Activated naive CD4-positive, alpha-beta T cell treated with anti-CD3 and anti-CD28 coated beads, Interleukin-2, amount 50 U/mL, for 24 hours (primary cell): ENCODE data around the gene ACER2.
"Not testable (repeated sequence)": the region's sequence is repeated elsewhere in the genome, so short reads cannot be mapped to it uniquely, and the experiment has no call there.

Source experiments
- H3K27ac Mint-ChIP-seq: one replicate; pipeline ENCODE4 v1.8.0; 2021; ENCODE audit warnings: mild to moderate bottlenecking, mixed read lengths
- H3K27me3 Mint-ChIP-seq: one replicate; pipeline ENCODE4 v1.8.0; 2021; ENCODE audit warnings: mixed read lengths
- H3K36me3 Mint-ChIP-seq: one replicate; pipeline ENCODE4 v1.8.0; 2021; ENCODE audit warnings: mixed read lengths
- H3K4me1 Mint-ChIP-seq: one replicate; pipeline ENCODE4 v1.8.0; 2021; ENCODE audit warnings: mixed read lengths
- H3K4me3 Mint-ChIP-seq: one replicate; pipeline ENCODE4 v1.8.0; 2021; ENCODE audit warnings: mild to moderate bottlenecking, mixed read lengths
- H3K9me3 Mint-ChIP-seq: one replicate; pipeline ENCODE4 v1.8.0; 2021; ENCODE audit warnings: mixed read lengths

Gene ACER2

DNA sequence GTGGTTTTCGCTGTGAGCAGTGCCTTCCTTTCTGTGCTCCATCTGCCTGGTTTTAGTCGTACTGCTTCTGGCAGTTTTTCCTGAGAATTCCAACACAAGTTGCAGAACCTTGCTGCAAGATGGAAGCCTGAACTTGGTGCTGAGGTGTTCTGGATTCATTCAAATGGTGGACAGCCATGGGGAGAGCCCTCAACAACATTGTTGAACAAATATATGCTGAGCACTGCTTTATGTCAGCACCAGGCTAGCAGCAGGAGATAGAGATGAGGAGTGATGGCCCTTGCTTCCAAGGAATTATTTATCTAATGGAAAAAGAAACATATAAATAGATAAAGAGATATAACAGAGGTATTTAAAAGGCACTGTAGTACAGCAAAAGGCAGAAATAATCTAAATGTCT is 21.5 kb upstream of the ACER2 start:
- Mint-ChIP-seq H3K27ac (no peak overlapping the region), H3K4me1 (no peaks in the 10 kb centered on the region), H3K36me3 (no peaks in the 10 kb centered on the region), H3K4me3 (no peak overlapping the region), H3K27me3 (no peaks in the 10 kb centered on the region), H3K9me3 (no peaks in the 10 kb centered on the region)

GRCh38 chr9:19389539-19389938 is 19.3 kb upstream of the ACER2 start:
- not testable (repeated sequence) for H3K36me3 Mint-ChIP-seq, H3K27me3 Mint-ChIP-seq, H3K4me1 Mint-ChIP-seq, H3K4me3 Mint-ChIP-seq, H3K9me3 Mint-ChIP-seq, H3K27ac Mint-ChIP-seq

DNA sequence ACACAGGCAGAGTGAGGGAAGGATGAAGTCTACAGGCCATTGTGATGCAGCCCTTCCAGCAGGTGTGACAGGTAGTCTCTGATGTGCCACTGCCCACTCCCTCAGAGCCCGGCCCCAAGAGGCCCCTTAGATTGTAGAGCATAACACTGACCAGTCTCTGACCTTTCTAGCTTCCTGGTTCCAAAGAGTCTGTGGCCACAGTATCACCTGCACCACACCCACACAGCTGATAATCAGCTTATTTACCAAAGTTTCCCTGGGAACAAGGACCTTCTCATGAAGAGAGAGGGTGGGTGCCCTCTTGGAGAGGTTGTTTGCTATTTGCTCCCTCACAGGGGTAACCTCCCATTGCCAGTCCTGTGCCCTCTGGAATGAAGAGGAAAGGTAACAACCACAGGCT is 11.0 kb upstream of the ACER2 start:
- Mint-ChIP-seq H3K9me3 (no peaks in the 10 kb centered on the region), H3K36me3 (no peaks in the 10 kb centered on the region), H3K27ac (no peak overlapping the region), H3K4me3 (no peak overlapping the region), H3K27me3 (no peaks in the 10 kb centered on the region), H3K4me1 (no peaks in the 10 kb centered on the region)

DNA sequence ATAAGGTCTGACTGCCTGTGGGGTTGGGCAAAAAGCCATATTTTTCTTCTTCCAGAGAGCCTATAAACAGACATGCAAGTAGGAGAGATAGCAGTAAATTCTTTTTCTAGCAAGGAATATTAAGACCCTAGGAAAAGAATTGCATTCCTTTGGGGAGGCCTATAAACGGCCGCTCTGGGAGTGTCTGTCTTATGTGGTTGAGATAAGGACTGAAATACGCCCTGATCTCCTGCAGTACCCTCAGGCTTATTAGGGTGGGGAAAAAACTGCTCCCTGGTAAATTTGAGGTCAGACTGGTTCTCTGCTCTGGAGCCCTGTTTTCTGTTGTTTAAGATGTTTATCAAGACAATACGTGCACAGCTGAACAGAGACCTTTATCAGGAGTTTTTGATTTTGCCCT is 5.6 kb upstream of the ACER2 start:
- H3K27me3 Mint-ChIP-seq, H3K9me3 Mint-ChIP-seq, H3K27ac Mint-ChIP-seq: not testable (repeated sequence)

GRCh38 chr9:19404283-19405075 is 4.3 kb upstream of the ACER2 start:
- Mint-ChIP-seq H3K4me3 (no peak overlapping the region), H3K4me1 (peaks cover 8% of the 10 kb centered on the region), H3K27ac (no peak overlapping the region), H3K36me3 (no peaks in the 10 kb centered on the region), H3K9me3 (no peaks in the 10 kb centered on the region), H3K27me3 (no peaks in the 10 kb centered on the region)

More for the DNA sequence above, 5.6 kb upstream of the ACER2 start:
- H3K4me3 Mint-ChIP-seq, H3K4me1 Mint-ChIP-seq, H3K36me3 Mint-ChIP-seq: not testable (repeated sequence)

DNA sequence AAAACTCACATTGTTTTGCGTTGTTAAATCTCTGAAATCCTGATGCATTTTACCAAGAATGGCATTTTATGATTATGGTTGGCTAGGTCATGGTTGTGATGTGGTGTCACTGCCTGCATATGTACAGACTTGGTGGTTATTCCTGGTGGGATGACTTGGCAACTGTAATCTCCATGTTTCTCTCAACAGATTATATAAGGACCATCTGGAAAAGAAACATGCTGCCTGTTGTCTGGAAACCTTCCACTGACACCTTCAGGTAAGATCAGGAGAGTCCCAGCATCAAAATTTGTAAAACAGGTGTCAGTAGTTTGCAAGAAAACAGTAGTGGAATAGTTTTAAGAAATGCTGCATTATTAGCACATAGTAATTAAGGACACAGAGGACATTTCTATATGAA is 3.0 kb upstream of the ACER2 start:
- Mint-ChIP-seq H3K4me1 (peaks cover 16% of the 10 kb centered on the region), H3K27me3 (no peaks in the 10 kb centered on the region), H3K4me3 (no peak overlapping the region), H3K9me3 (no peaks in the 10 kb centered on the region), H3K27ac (no peak overlapping the region), H3K36me3 (no peaks in the 10 kb centered on the region)

- H3K27me3 Mint-ChIP-seq, result no peaks in the 10 kb centered on the region
- peaks cover 2% of the 10 kb centered on the region for H3K36me3 Mint-ChIP-seq
- H3K27ac Mint-ChIP-seq, result no peak overlapping the region
- peaks cover 16% of the 10 kb centered on the region for H3K4me1 Mint-ChIP-seq
- no peaks in the 10 kb centered on the region for H3K9me3 Mint-ChIP-seq
- peak overlapping the region; percentile 90 for H3K4me3 Mint-ChIP-seq
Observed at GRCh38 chr9:19408316-19408692, 505 bp upstream of the ACER2 start.

GRCh38 chr9:19409401-19410194 is 789 bp downstream of the ACER2 start:
- H3K27ac Mint-ChIP-seq, result peak overlapping the region; percentile 68
- peak overlapping the region; percentile 90 for H3K4me3 Mint-ChIP-seq
- no peaks in the 10 kb centered on the region for H3K27me3 Mint-ChIP-seq
- H3K36me3 Mint-ChIP-seq, result peaks cover 2% of the 10 kb centered on the region
- H3K4me1 Mint-ChIP-seq, result peaks cover 16% of the 10 kb centered on the region
- no peaks in the 10 kb centered on the region for H3K9me3 Mint-ChIP-seq

DNA sequence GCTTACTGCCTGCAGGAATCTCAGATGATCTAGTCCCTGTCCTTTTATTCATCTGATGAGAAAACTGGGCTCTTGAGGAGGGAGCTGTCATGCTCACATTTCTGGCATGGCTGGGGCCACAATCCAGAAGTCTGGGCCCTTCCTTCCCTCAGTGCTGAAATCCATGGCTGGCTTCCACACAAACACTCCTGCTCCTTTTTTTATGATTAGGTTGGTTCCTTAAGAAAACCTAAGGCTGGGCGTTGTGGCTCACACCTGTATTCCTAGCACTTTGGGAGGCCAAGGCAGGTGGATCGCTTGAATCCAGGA is 1.3 kb downstream of the ACER2 start:
- Mint-ChIP-seq H3K4me1 (peaks cover 16% of the 10 kb centered on the region), H3K4me3 (peak overlapping the region; percentile 90), H3K27me3 (no peaks in the 10 kb centered on the region), H3K36me3 (peaks cover 4% of the 10 kb centered on the region), H3K9me3 (no peaks in the 10 kb centered on the region), H3K27ac (no peak overlapping the region)

DNA sequence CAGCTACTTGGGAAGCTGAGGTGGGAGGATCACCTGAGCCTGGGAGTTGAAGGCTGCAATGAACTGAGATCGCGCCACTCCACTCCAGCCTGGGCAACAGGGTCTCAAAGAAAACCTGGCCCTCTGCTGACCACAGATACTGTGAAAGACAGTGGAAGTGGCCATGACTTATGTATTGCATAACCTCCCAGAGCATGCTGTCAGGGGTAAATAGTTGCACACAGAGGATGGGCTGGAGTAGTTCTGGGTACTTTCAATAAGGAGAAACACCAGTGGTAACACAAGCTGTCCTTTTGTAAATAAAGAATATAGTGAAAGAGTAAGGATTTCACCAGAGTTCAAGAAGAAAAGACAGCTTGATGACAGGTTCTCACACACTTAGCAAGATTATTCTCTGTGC is 1.8 kb downstream of the ACER2 start:
- H3K9me3 Mint-ChIP-seq, result no peaks in the 10 kb centered on the region
- H3K27ac Mint-ChIP-seq, result no peak overlapping the region
- H3K4me3 Mint-ChIP-seq, result no peak overlapping the region
- H3K27me3 Mint-ChIP-seq, result no peaks in the 10 kb centered on the region
- H3K36me3 Mint-ChIP-seq, result peaks cover 4% of the 10 kb centered on the region
- peaks cover 16% of the 10 kb centered on the region for H3K4me1 Mint-ChIP-seq

DNA sequence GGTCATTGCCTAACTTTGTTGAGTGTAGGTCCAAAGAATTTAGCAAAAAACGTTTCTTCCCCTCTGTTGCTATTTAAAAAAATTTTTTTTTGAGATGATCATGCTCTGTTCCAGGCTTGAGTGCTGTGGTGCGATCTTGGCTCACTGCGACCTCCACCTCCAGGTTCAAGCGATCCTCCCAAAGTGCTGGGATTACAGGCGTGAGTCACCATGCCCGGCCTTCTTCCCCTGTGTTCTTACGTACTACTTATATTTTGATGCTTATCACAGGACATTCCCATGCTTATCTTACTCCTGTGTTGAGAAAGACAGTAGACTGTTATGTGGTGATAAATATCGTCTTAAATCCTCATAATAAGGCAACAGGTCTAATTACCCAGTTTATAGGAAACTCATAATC is 2.5 kb downstream of the ACER2 start:
- H3K9me3 Mint-ChIP-seq, result no peaks in the 10 kb centered on the region
- H3K27me3 Mint-ChIP-seq, result no peaks in the 10 kb centered on the region
- H3K36me3 Mint-ChIP-seq, result peaks cover 8% of the 10 kb centered on the region
- no peak overlapping the region for H3K27ac Mint-ChIP-seq
- H3K4me3 Mint-ChIP-seq, result no peak overlapping the region
- peaks cover 16% of the 10 kb centered on the region for H3K4me1 Mint-ChIP-seq

- peaks cover 11% of the 10 kb centered on the region for H3K4me1 Mint-ChIP-seq
- peaks cover 14% of the 10 kb centered on the region for H3K36me3 Mint-ChIP-seq
- not testable (repeated sequence) for H3K9me3 Mint-ChIP-seq, H3K27ac Mint-ChIP-seq, H3K27me3 Mint-ChIP-seq, H3K4me3 Mint-ChIP-seq
Observed at GRCh38 chr9:19413456-19413855, 4.6 kb downstream of the ACER2 start.

DNA sequence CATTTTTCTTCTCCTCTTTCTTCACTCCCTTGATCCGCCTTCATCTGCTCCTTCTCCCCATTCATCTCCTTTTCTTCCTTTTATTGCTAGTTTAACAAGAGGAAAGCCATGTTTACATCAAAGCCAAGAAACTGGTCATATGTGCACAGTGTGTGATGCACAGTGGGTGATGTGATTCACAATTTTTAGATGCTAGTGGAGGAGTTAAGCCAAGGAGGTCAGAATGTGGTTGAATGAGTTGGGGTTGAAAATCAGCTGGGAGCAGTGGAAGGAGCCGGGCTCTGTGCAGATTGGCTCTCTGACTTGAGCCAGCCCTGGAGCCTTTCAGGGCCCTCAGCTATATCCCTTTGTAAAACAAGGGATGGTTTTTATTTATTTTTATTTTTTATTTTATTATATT is 7.3 kb downstream of the ACER2 start:
- no peaks in the 10 kb centered on the region for H3K4me1 Mint-ChIP-seq
- no peak overlapping the region for H3K4me3 Mint-ChIP-seq
- H3K36me3 Mint-ChIP-seq, result peaks cover 14% of the 10 kb centered on the region
- no peaks in the 10 kb centered on the region for H3K9me3 Mint-ChIP-seq
- H3K27me3 Mint-ChIP-seq, result no peaks in the 10 kb centered on the region
- no peak overlapping the region for H3K27ac Mint-ChIP-seq

DNA sequence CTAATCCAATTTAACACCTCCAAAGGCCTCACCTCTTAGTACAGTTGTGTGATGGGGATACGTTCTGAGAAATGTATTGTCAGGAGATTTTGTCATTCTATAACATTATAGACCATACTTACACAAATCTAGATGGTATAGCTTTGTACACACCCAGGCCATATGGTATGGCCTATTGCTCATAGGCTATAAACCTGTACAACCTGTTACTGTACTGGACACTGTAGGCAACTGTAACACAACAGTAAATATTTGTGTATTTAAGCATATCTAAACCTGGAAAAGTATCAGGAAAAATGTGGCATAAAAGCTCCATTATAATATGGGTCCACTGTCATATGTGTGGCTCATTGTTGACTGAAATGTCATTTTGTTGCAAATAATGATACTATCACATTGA is 12.1 kb downstream of the ACER2 start:
- Mint-ChIP-seq H3K27me3 (no peaks in the 10 kb centered on the region), H3K27ac (no peak overlapping the region), H3K9me3 (no peaks in the 10 kb centered on the region), H3K4me1 (no peaks in the 10 kb centered on the region), H3K4me3 (no peak overlapping the region), H3K36me3 (peaks cover 9% of the 10 kb centered on the region)

DNA sequence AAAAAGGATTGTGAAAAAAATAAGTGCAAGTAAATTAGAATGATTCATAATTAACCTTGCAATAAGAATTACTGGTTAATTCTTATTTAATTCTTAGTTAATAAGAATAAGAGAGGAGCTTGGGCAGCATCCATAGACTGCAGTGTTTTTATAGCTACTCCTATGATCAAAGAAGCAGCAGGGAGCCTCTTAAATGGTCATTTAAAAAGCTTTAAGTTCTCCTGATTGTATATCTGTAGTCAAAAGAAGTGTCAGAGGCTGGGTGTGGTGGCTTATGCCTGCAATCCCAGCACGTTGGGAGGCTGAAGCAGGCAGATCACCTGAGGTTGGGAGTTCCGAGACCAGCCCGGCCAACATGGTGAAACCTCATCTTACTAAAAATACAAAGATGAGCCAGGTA is 14.4 kb downstream of the ACER2 start:
- Mint-ChIP-seq H3K27me3 (no peaks in the 10 kb centered on the region), H3K36me3 (peaks cover 5% of the 10 kb centered on the region), H3K27ac (no peak overlapping the region), H3K9me3 (no peaks in the 10 kb centered on the region), H3K4me1 (no peaks in the 10 kb centered on the region), H3K4me3 (no peak overlapping the region)

DNA sequence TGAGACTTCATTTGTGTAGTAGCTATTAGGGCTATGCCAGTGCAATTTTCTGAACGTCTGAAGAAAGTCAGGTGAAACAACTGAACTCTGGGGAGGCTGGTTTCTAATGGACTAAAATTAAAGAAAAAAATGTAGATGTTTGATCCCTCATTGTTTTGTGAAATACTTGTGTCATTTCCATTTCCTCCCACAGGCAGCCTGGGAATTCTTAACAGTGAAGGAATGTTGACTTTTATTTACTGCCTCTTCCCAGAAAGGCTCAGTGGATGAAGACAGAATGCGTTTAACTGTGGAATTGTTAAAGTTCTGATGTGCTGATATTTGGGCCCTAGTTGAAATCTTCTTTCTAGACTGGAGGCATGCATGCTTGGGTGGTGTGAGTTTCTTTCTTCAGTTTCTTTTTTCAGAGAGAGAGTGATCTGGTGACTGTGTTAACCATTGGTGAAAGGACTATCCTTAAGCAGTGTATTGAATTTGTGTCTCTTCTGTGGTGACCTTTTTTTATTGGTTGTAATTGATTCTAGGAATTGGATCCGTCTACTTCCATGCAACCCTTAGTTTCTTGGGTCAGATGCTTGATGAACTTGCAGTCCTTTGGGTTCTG is 15.5 kb downstream of the ACER2 start:
- H3K9me3 Mint-ChIP-seq, result no peaks in the 10 kb centered on the region
- peaks cover 5% of the 10 kb centered on the region for H3K36me3 Mint-ChIP-seq
- H3K27me3 Mint-ChIP-seq, result no peaks in the 10 kb centered on the region
- no peak overlapping the region for H3K4me3 Mint-ChIP-seq
- H3K27ac Mint-ChIP-seq, result no peak overlapping the region
- H3K4me1 Mint-ChIP-seq, result no peaks in the 10 kb centered on the region
